Measurements from ENCODE around the gene KIAA1671. TPM values are rescaled to one million over a fixed set of nuclear protein-coding genes. Genes with fewer than 3 reads are reported as not detected.

KIAA1671 gene
- total RNA-seq, 1 experiment from 2014 or later, result 63.1 TPM

GRCh38 chr22:25069426-25069757 lies 116.9 kb downstream of the KIAA1671 start:
- no peaks in the 10 kb centered on the region for H3K36me3 Mint-ChIP-seq (ENCODE audit: insufficient read depth, unreplicated experiment)
- H3K4me1 Mint-ChIP-seq (ENCODE audit: low read depth, unreplicated experiment), result no peaks in the 10 kb centered on the region
- BruUV-seq (replicated peaks), result no TSS peak
- H3K9me3 Mint-ChIP-seq (ENCODE audit: low read depth, unreplicated experiment), result no peaks in the 10 kb centered on the region
- intact Hi-C loops (cut with micrococcal nuclease; ENCODE audit: unreplicated experiment), result loop anchor here (10.0 kb wide), 1 partner anchor 535 kb away; no protein-coding TSS in a partner anchor
- no peaks in the 10 kb centered on the region for H3K27me3 Mint-ChIP-seq (ENCODE audit: unreplicated experiment)
- no peak for DNase-seq
- H3K27ac Mint-ChIP-seq (ENCODE audit: unreplicated experiment), result no peak overlapping the region
- no peak for TF ChIP-seq CTCF (IDR thresholded peaks at IDR 0.05; ENCODE audit: unreplicated experiment)
- CTCF ChIA-PET, result no interaction called here
- H3K4me3 Mint-ChIP-seq (ENCODE audit: low read depth, unreplicated experiment), result no peak overlapping the region

GRCh38 chr22:25069758-25070481 lies 117.4 kb downstream of the KIAA1671 start:
- intact Hi-C loops (cut with micrococcal nuclease; ENCODE audit: unreplicated experiment), result loop anchor here (10.0 kb wide), 1 partner anchor 535 kb away; no protein-coding TSS in a partner anchor
- no peak overlapping the region for H3K4me3 Mint-ChIP-seq (ENCODE audit: low read depth, unreplicated experiment)
- H3K9me3 Mint-ChIP-seq (ENCODE audit: low read depth, unreplicated experiment), result no peaks in the 10 kb centered on the region
- H3K27ac Mint-ChIP-seq (ENCODE audit: unreplicated experiment), result no peak overlapping the region
- H3K36me3 Mint-ChIP-seq (ENCODE audit: insufficient read depth, unreplicated experiment), result no peaks in the 10 kb centered on the region
- CTCF ChIA-PET, result no interaction called here
- TF ChIP-seq CTCF (IDR thresholded peaks at IDR 0.05; ENCODE audit: unreplicated experiment), result no peak
- H3K27me3 Mint-ChIP-seq (ENCODE audit: unreplicated experiment), result no peaks in the 10 kb centered on the region
- BruUV-seq (replicated peaks), result no TSS peak
- no peaks in the 10 kb centered on the region for H3K4me1 Mint-ChIP-seq (ENCODE audit: low read depth, unreplicated experiment)
- DNase-seq, result no peak

- Mint-ChIP-seq H3K27ac (ENCODE audit: unreplicated experiment) (no peak overlapping the region), H3K9me3 (ENCODE audit: low read depth, unreplicated experiment) (no peaks in the 10 kb centered on the region), H3K4me1 (ENCODE audit: low read depth, unreplicated experiment) (no peaks in the 10 kb centered on the region), H3K27me3 (ENCODE audit: unreplicated experiment) (no peaks in the 10 kb centered on the region), H3K4me3 (ENCODE audit: low read depth, unreplicated experiment) (no peak overlapping the region), H3K36me3 (ENCODE audit: insufficient read depth, unreplicated experiment) (no peaks in the 10 kb centered on the region)
- no TSS peak for BruUV-seq (replicated peaks)
- no peak for TF ChIP-seq CTCF (IDR thresholded peaks at IDR 0.05; ENCODE audit: unreplicated experiment)
- intact Hi-C loops (cut with micrococcal nuclease; ENCODE audit: unreplicated experiment), result no loop called here
- CTCF ChIA-PET, result no interaction called here
- no peak for DNase-seq
Observed at GRCh38 chr22:25070956-25071355, 118.4 kb downstream of the KIAA1671 start.

- CTCF ChIA-PET, result no interaction called here
- H3K27me3 Mint-ChIP-seq (ENCODE audit: unreplicated experiment), result no peaks in the 10 kb centered on the region
- DNase-seq, result no peak
- H3K4me3 Mint-ChIP-seq (ENCODE audit: low read depth, unreplicated experiment), result no peak overlapping the region
- H3K9me3 Mint-ChIP-seq (ENCODE audit: low read depth, unreplicated experiment), result no peaks in the 10 kb centered on the region
- H3K36me3 Mint-ChIP-seq (ENCODE audit: insufficient read depth, unreplicated experiment), result no peaks in the 10 kb centered on the region
- H3K27ac Mint-ChIP-seq (ENCODE audit: unreplicated experiment), result no peak overlapping the region
- intact Hi-C loops (cut with micrococcal nuclease; ENCODE audit: unreplicated experiment), result no loop called here
- BruUV-seq (replicated peaks), result no TSS peak
- H3K4me1 Mint-ChIP-seq (ENCODE audit: low read depth, unreplicated experiment), result no peaks in the 10 kb centered on the region
- no peak for TF ChIP-seq CTCF (IDR thresholded peaks at IDR 0.05; ENCODE audit: unreplicated experiment)
Observed at GRCh38 chr22:25071720-25072119, 119.2 kb downstream of the KIAA1671 start.
